Gastrocnemius medialis (tissue), 4 donors: Measurements from ENCODE around the gene SNORC.

Source experiments
- POLR2A ChIP-seq, 2 donors: fragments of 450-650 bp; IDR thresholded peaks; one replicate each; pipeline ENCODE4 v1.6.1; 2017; ENCODE audit warnings: antibody characterized with exemption in 2 of 2, mild to moderate bottlenecking in 2 of 2, moderate library complexity in 2 of 2
- TF ChIP-seq, protein P1 (sequence below), 5 experiments: fragments of 450-650 bp in 3 of 5; fragments of 200-600 bp in 2 of 5; sonication (generic) in 2 of 5; IDR thresholded peaks in 4 of 5; conservative IDR thresholded peaks in 1 of 5; 1 replicate in 4 of 5; 2 replicates in 1 of 5; pipeline ENCODE4 v1.5.1; 2016 to 2019; ENCODE audit warnings: antibody characterized with exemption in 5 of 5, mild to moderate bottlenecking in 3 of 5, moderate library complexity in 3 of 5

DNA sequence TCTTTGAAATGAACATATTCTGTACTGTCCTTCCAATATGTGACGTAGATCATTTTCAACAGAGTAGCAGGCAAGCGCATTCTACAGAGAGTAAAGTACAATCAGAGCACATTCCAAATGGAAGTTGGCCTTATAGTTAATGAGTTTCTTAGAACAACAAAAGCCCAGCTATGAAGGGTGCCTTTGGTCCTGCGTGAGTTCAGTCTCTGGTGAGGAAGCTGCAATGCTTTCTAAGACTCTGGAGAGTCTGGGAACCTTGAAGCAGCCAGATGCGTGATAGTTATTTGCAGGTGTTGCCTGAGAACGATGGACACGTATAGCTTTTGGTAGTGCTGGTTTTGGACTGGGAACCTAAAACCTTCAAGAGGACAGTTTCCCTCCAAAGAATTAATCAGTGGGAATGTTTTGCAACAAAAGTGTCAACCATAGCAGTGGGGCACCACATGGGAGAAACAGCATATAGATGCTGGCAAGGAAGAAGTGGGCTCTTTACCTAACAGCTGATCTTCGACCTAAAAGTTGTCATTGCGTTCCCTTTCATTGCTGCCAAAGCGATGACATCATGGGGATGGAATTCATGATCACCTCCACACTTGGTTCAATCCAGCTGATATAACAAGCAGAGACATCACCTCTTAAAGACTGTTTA is 9.3 kb upstream of the SNORC start:
- TF ChIP-seq, protein P1, sequence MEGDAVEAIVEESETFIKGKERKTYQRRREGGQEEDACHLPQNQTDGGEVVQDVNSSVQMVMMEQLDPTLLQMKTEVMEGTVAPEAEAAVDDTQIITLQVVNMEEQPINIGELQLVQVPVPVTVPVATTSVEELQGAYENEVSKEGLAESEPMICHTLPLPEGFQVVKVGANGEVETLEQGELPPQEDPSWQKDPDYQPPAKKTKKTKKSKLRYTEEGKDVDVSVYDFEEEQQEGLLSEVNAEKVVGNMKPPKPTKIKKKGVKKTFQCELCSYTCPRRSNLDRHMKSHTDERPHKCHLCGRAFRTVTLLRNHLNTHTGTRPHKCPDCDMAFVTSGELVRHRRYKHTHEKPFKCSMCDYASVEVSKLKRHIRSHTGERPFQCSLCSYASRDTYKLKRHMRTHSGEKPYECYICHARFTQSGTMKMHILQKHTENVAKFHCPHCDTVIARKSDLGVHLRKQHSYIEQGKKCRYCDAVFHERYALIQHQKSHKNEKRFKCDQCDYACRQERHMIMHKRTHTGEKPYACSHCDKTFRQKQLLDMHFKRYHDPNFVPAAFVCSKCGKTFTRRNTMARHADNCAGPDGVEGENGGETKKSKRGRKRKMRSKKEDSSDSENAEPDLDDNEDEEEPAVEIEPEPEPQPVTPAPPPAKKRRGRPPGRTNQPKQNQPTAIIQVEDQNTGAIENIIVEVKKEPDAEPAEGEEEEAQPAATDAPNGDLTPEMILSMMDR (IDR thresholded peaks at IDR 0.05 in 4 of 5, conservative IDR thresholded peaks at IDR 0.05 in 1 of 5): no peak
- TF ChIP-seq POLR2A (IDR thresholded peaks at IDR 0.05): no peak
